ENCODE results near the gene MCFD2.

DNA sequence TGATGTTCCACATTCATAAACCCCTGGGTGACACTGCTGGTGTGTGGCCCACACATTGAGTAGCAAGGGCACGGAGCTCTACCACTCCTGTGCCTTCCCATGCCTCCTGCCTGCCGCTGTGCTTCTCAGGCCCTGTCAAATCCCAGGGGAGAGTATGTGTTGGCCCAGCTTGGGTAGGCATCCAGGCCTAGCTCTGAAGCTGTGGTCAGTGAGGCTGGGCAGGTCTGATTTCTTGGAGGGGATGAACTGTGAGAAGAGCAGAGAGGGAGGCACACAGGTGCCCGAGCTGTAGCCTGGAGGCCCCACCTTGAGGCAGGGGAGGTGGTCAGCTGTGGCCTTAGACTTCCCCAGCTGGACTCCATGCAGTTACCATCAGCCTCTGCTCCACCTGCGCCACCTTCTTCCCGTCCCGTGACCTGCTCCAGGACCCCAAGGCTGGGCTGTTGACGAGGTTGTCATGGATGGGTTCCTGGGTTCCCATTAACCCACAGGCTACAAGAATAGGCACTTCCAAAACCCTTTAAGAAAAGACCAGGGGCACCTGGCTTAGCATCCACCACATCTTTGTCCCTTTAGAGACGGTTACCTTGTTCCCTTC is 23.6 kb downstream of the MCFD2 start:
- TF ChIP-seq, protein P1, sequence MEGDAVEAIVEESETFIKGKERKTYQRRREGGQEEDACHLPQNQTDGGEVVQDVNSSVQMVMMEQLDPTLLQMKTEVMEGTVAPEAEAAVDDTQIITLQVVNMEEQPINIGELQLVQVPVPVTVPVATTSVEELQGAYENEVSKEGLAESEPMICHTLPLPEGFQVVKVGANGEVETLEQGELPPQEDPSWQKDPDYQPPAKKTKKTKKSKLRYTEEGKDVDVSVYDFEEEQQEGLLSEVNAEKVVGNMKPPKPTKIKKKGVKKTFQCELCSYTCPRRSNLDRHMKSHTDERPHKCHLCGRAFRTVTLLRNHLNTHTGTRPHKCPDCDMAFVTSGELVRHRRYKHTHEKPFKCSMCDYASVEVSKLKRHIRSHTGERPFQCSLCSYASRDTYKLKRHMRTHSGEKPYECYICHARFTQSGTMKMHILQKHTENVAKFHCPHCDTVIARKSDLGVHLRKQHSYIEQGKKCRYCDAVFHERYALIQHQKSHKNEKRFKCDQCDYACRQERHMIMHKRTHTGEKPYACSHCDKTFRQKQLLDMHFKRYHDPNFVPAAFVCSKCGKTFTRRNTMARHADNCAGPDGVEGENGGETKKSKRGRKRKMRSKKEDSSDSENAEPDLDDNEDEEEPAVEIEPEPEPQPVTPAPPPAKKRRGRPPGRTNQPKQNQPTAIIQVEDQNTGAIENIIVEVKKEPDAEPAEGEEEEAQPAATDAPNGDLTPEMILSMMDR (IDR thresholded peaks at IDR 0.05) = no peak
- TF ChIP-seq POLR2A (IDR thresholded peaks at IDR 0.05) = no peak

Measured in body of pancreas (tissue), 4 donors.